K562 (cell line): ENCODE measurements around the gene MAN2A1.

Experiments
- MAFF ChIP-seq: IDR thresholded peaks from 2 replicates; pipeline ENCODE4 v1.6.1; 2012; ENCODE audit warnings: low read length, improper control_type of control experiment
- PHB2 ChIP-seq: fragments of 450-650 bp; IDR thresholded peaks from 2 replicates; pipeline ENCODE4 v1.6.1; 2017; ENCODE audit warnings: low read depth
- RCOR1 ChIP-seq, 2 experiments: IDR thresholded peaks; 2 replicates each; pipeline ENCODE4 v1.6.1; 2012; ENCODE audit warnings: low read depth in 2 of 2, low read length in 2 of 2, borderline replicate concordance in 1 of 2, improper control_type of control experiment in 1 of 2

GRCh38 chr5:109660301-109660700, 29.4 kb upstream of the MAN2A1 start:
- TF ChIP-seq MAFF: no peak
- TF ChIP-seq RCOR1 (IDR thresholded peaks at IDR 0.05; ENCODE audit: borderline replicate concordance in 1 of 2, low read depth in 2 of 2, low read length in 2 of 2): no peak
- no peak for TF ChIP-seq PHB2
